K562 (cell line): ENCODE data around the gene NXN. TPM values are rescaled to one million over a fixed set of nuclear protein-coding genes. Genes with fewer than 3 reads are reported as not detected.

Experiments used
- ATAC-seq: fragments of 200-7000 bp; cut with Tn5 transposase; 3 replicates; pipeline ENCODE4 v1.9.1; 2020; ENCODE audit warnings: moderate library complexity
- BruUV-seq: library from RNA; stranded (reverse); fragments of 400-500 nt; replicated peaks from 2 replicates; lab custom pipeline; 2021; lab: Mats Ljungman, UMichigan
- CTCF ChIA-PET: fragments of 300-600 bp; formaldehyde crosslinking; extraction: SDS; loops from one replicate; lab custom pipeline; 2021; ENCODE audit warnings: low intra/inter-chr PET ratio; lab: Yijun Ruan, JAX
- POLR2A ChIA-PET: fragments of 300-600, 350-650 bp; sonication (Branson Sonifier 250); formaldehyde crosslinking; extraction: SDS; loops from one replicate; lab custom pipeline; 2021; ENCODE audit warnings: antibody characterized with exemption, inconsistent platforms; lab: Yijun Ruan, JAX
- DNase-seq, 4 experiments: peaks; one replicate each; pipeline versions ENCODE4 v3.0.0 to v3.0.0-alpha.2; 2011 to 2018; ENCODE audit warnings: low spot score in 3 of 4, mixed read lengths in 3 of 4; ENCODE audit errors: extremely low read depth in 1 of 4
- FAIRE-seq: peaks from 2 replicates; lab custom pipeline; 2011; peaks lifted over from hg19 to GRCh38; lab: Jason Lieb, UNC
- H2AFZ ChIP-seq: 2 replicates; pipeline ENCODE4 v1.6.0; 2011; ENCODE audit warnings: low read depth, low read length, control low read depth, inconsistent platforms
- H3K27ac ChIP-seq: fragments of 200-600 bp; 3 replicates; pipeline ENCODE4 v1.8.0; 2011; ENCODE audit warnings: low read depth, mild to moderate bottlenecking, control low read depth, inconsistent platforms, low read length, moderate library complexity, mixed read lengths; ENCODE audit errors: extremely low read depth
- H3K27me3 ChIP-seq, 2 experiments: fragments of 300-600 bp in 1 of 2; 2 replicates in 1 of 2; 3 replicates in 1 of 2; pipeline versions ENCODE4 v1.6.0 to v1.8.0; 2011; ENCODE audit warnings: inconsistent platforms in 2 of 2, low read length in 2 of 2, mild to moderate bottlenecking in 1 of 2, mixed read lengths in 1 of 2, moderate library complexity in 1 of 2; ENCODE audit not compliant: control insufficient read depth in 2 of 2, insufficient read depth in 2 of 2
- H3K36me3 ChIP-seq: fragments of 300-600 bp; 3 replicates; pipeline ENCODE4 v1.8.0; 2011; ENCODE audit warnings: mild to moderate bottlenecking, low read length, inconsistent platforms; ENCODE audit not compliant: control insufficient read depth, insufficient read depth
- H3K4me1 ChIP-seq, 2 experiments: fragments of 200-600 bp in 1 of 2; replicated peaks in 1 of 2; 2 replicates in 1 of 2; 3 replicates in 1 of 2; pipeline versions ENCODE4 v1.5.1 to v1.8.0; 2011; ENCODE audit warnings: inconsistent platforms in 2 of 2, low read length in 2 of 2, mild to moderate bottlenecking in 1 of 2, mixed read lengths in 1 of 2, moderate library complexity in 1 of 2; ENCODE audit not compliant: control insufficient read depth in 2 of 2, insufficient read depth in 2 of 2
- H3K4me2 ChIP-seq: 2 replicates; pipeline ENCODE4 v1.6.1; 2011; ENCODE audit warnings: low read length, control low read depth, inconsistent platforms, mixed read lengths; ENCODE audit not compliant: insufficient read depth
- H3K4me3 ChIP-seq: fragments of 200-600 bp; sonication (generic), shearing (Covaris generic); 2 replicates; pipeline ENCODE4 v1.5.1; 2016; ENCODE audit warnings: control low read depth, inconsistent platforms
- H3K79me2 ChIP-seq: fragments of 200-600 bp; 3 replicates; pipeline ENCODE4 v1.8.0; 2011; ENCODE audit warnings: low read length, inconsistent platforms; ENCODE audit not compliant: control insufficient read depth, insufficient read depth
- H3K9ac ChIP-seq, 2 experiments: 2 replicates each; pipeline versions ENCODE4 v1.6.0 to v1.6.1; 2011; ENCODE audit warnings: low read depth in 2 of 2, low read length in 2 of 2, control low read depth in 1 of 2, inconsistent platforms in 1 of 2, mild to moderate bottlenecking in 1 of 2, mixed read lengths in 1 of 2; ENCODE audit not compliant: insufficient read depth in 1 of 2
- H3K9me1 ChIP-seq: one replicate; pipeline ENCODE4 v1.6.0; 2011; ENCODE audit warnings: inconsistent platforms, mild to moderate bottlenecking, low read length, moderate library complexity; ENCODE audit not compliant: control insufficient read depth, insufficient read depth
- H3K9me3 ChIP-seq: replicated peaks from 2 replicates; pipeline ENCODE4 v1.5.1; 2011; ENCODE audit warnings: low read depth, low read length, inconsistent platforms; ENCODE audit not compliant: control insufficient read depth, insufficient read depth
- H4K20me1 ChIP-seq: replicated peaks from 2 replicates; pipeline ENCODE4 v1.6.1; 2011; ENCODE audit warnings: low read length, inconsistent platforms, mixed read lengths; ENCODE audit not compliant: control insufficient read depth, insufficient read depth
- ARID3B ChIP-seq: fragments of 250-450 bp; sonication (Bioruptor Pico); IDR thresholded peaks from 2 replicates; pipeline ENCODE4 v1.4.0; 2020; ENCODE audit warnings: borderline replicate concordance
- CEBPZ ChIP-seq: fragments of 150-350 bp; IDR thresholded peaks from 2 replicates; pipeline ENCODE4 v1.6.1; 2014; ENCODE audit warnings: low read depth, mild to moderate bottlenecking, low read length, borderline replicate concordance
- GTF2B ChIP-seq: IDR thresholded peaks from 2 replicates; pipeline ENCODE4 v1.6.1; 2011; ENCODE audit not compliant: insufficient read length; ENCODE audit errors: extremely low read depth
- GTF2E2 ChIP-seq: fragments of 200-800 bp; sonication (Bioruptor generic); IDR thresholded peaks from 2 replicates; pipeline ENCODE4 v1.6.1; 2016; ENCODE audit warnings: missing genetic modification characterization, missing compliant biosample characterization
- KDM1A ChIP-seq, 2 experiments: fragments of 450-650 bp; IDR thresholded peaks; 2 replicates each; pipeline ENCODE4 v1.6.1; 2016; ENCODE audit warnings: mild to moderate bottlenecking in 2 of 2
- L3MBTL2 ChIP-seq: fragments of 450-650 bp; IDR thresholded peaks from 2 replicates; pipeline ENCODE4 v1.6.1; 2016; ENCODE audit warnings: mild to moderate bottlenecking, moderate library complexity
- NFYB ChIP-seq: IDR thresholded peaks from 2 replicates; pipeline ENCODE4 v1.6.1; 2011; ENCODE audit warnings: mild to moderate bottlenecking, moderate library complexity; ENCODE audit not compliant: insufficient read length; ENCODE audit errors: extremely low read depth
- PHTF2 ChIP-seq: fragments of 250-450 bp; sonication (Bioruptor Pico); IDR thresholded peaks from 2 replicates; pipeline ENCODE4 v1.5.0; 2021; ENCODE audit warnings: mild to moderate bottlenecking
- POLR2AphosphoS5 ChIP-seq: IDR thresholded peaks from 2 replicates; pipeline ENCODE4 v1.6.1; 2011; ENCODE audit warnings: mild to moderate bottlenecking, low read depth, low read length, moderate library complexity; ENCODE audit not compliant: control insufficient read depth, insufficient read depth
- SMAD1 ChIP-seq: fragments of 150-350 bp; IDR thresholded peaks from 2 replicates; pipeline ENCODE4 v1.6.1; 2014; ENCODE audit warnings: low read length, low read depth; ENCODE audit not compliant: partially characterized antibody
- SRSF7 ChIP-seq: fragments of 200-400 bp; formaldehyde crosslinking; optimal IDR thresholded peaks from 2 replicates; pipeline ENCODE3; 2017; ENCODE audit warnings: mild to moderate bottlenecking, low read depth, low read length
- U2AF2 ChIP-seq: fragments of 200-400 bp; formaldehyde crosslinking; optimal IDR thresholded peaks from 2 replicates; pipeline ENCODE3; 2017; ENCODE audit warnings: low read depth, mild to moderate bottlenecking, low read length
- WHSC1 ChIP-seq: IDR thresholded peaks from one replicate; pipeline ENCODE4 v1.6.1; 2012; ENCODE audit warnings: low read length, control low read depth, inconsistent platforms
- ZNF282 ChIP-seq: sonication (generic); formaldehyde crosslinking; IDR thresholded peaks from 2 replicates; pipeline ENCODE4 v1.8.1; 2023; ENCODE audit warnings: missing genetic modification reagents
- ZNF668 ChIP-seq: fragments of 250-450 bp; sonication (Bioruptor Pico); IDR thresholded peaks from 2 replicates; pipeline ENCODE4 v1.8.0; 2022; ENCODE audit warnings: mild to moderate bottlenecking, inconsistent platforms
- WGBS: fragments of 100-300 bp; shearing (Covaris generic); methylation state at CpG from one replicate; pipeline ENCODE4 v1.1.6; 2016; ENCODE audit warnings: low coverage, mixed read lengths; ENCODE audit not compliant: insufficient coverage; ENCODE audit errors: missing lambda C conversion rate; 5-methylcytosine and 5-hydroxymethylcytosine counted together
- in situ Hi-C: fragments of 300-500 bp; cut with MboI; formaldehyde crosslinking; loops from 4 replicates; pipeline ENCODE4 v1.15.0; 2018; ENCODE audit warnings: inconsistent platforms, mixed read lengths
- intact Hi-C: fragments of 100-400 bp; cut with micrococcal nuclease; formaldehyde crosslinking; loops from 2 replicates; pipeline ENCODE4 v1.14.2; 2022
- polyA plus RNA-seq, 8 experiments: library from polyadenylated mRNA; depleted of rRNA in 4 of 8; stranded (reverse) in 5 of 8; unstranded in 3 of 8; fragments of >200 nt; fragmentation: Nextera tagmentation in 2 of 8; fragmentation: Illumina TruSeq in 1 of 8; extraction: Ambion mirVana in 2 of 8; extraction: Trizol in 1 of 8; gene quantifications; 2 replicates each; pipeline versions ENCODE4 v1.2.1 to v1.2.3, GENCODE V29; 2011 to 2014; ENCODE audit warnings: inconsistent platforms in 1 of 8, missing spikeins in 1 of 8
- total RNA-seq, 7 experiments: library from RNA; depleted of rRNA in 6 of 7; stranded (reverse); fragments of >200 nt in 6 of 7; fragmentation: Illumina TruSeq in 2 of 7; extraction: Trizol in 2 of 7; gene quantifications; 2 replicates each; pipeline versions ENCODE4 v1.2.1 to v1.2.3, GENCODE V29; 2011 to 2021; ENCODE audit warnings: low replicate concordance in 1 of 7

NXN gene
- total and polyA plus RNA-seq, 9 of the 15 experiments (the other 6 are each of a cell fraction or from before 2014, with no cell fraction given) = 0.08 to 0.39 (median 0.29) TPM; not detected in 5

- TF ChIP-seq ARID3B (CRISPR knock-in tag) = no peak
- no peak for TF ChIP-seq SRSF7
- TF ChIP-seq WHSC1 = no peak
- no peak for TF ChIP-seq PHTF2
- no peak for TF ChIP-seq U2AF2
Observed at GRCh38 chr17:888998-889441, 90.6 kb downstream of the NXN start (continued).

DNA sequence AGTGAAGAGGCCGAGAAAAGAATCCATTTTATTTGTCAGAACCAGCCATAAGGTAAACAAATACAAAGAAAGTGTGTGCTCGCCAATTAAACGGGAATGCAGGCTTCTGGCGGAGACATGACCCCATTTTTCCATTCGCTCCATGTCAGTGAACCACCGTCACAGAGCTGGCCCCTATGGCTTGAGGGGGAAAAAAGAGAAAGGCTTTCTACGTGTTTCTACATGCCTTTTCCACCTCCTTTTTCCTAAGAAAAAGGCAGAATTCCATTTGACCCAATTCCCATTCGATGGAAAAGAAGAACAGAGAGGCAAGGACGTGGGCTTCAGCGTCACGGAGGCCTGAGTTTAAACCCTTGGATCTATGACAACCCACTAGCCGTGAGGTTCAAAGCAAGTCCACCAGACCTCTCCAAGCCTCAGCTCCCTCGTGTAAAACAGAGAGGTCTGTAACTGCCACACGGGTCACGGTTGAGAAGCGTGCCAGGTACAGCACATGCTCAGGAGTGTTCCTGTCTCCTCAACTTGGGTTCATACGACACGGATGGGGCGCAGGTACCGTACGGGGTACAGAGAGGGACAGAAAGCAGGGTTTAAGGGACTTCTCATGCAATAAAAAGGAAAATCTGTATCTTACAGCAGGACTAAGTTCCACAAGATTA is 91.9 kb downstream of the NXN start:
- H3K4me2 ChIP-seq = no peak overlapping the region
- BruUV-seq = no TSS peak
- POLR2A ChIA-PET = no interaction called here
- no peak for DNase-seq
- peaks cover 6 to 48% of the 10 kb centered on the region in 2 experiments; a peak in 3 of 5 replicates for H3K27me3 ChIP-seq
- no peaks in the 10 kb centered on the region for H3K9me1 ChIP-seq
- no peak overlapping the region for H3K4me3 ChIP-seq
- intact Hi-C loops = no loop called here
- in situ Hi-C loops = loop anchor here (10.0 kb wide), 1 partner anchor 87 kb away; the partner anchor contains the start of gene NXN
- H3K9me3 ChIP-seq = no peaks in the 10 kb centered on the region
- H3K27ac ChIP-seq = no peak overlapping the region
- H3K36me3 ChIP-seq = no peaks in the 10 kb centered on the region
- H4K20me1 ChIP-seq = no peaks in the 10 kb centered on the region
- H3K9ac ChIP-seq = no peak overlapping the region
- H3K4me1 ChIP-seq = no peaks in the 10 kb centered on the region
- H2AFZ ChIP-seq = no peak overlapping the region
- ATAC-seq = no peak
- CTCF ChIA-PET = no interaction called here
- no peak for FAIRE-seq
- WGBS = 5% methylated on average over 19 of the region's 21 CpGs
- no peaks in the 10 kb centered on the region for H3K79me2 ChIP-seq
- TF ChIP-seq GTF2E2 (no peak), ZNF282 (no peak), GTF2B (no peak), ZNF668 (no peak), CEBPZ (no peak), POLR2AphosphoS5 (no peak), NFYB (no peak), SMAD1 (no peak), KDM1A (IDR thresholded peaks at IDR 0.05) (no peak), L3MBTL2 (no peak)
